Epithelial cell of proximal tubule (primary cell): Measurements from ENCODE around the gene LPCAT1. TPM values are rescaled to one million over a fixed set of nuclear protein-coding genes. Genes with fewer than 3 reads are reported as not detected.

Experiments
- DNase-seq: peaks from one replicate; pipeline ENCODE4 v3.0.0-alpha.2; 2011; ENCODE audit warnings: low read depth
- H3K4me3 ChIP-seq: 2 replicates; pipeline ENCODE4 v1.5.1; 2011; ENCODE audit warnings: low read depth, mild to moderate bottlenecking, low read length
- total RNA-seq: library from RNA; depleted of rRNA; stranded (reverse); fragments of >200 nt; gene quantifications from 2 replicates; pipeline ENCODE4 v1.2.3, GENCODE V29; 2015
- TF ChIP-seq, protein P1 (sequence below): conservative IDR thresholded peaks from 2 replicates; pipeline ENCODE4 v1.5.1; 2012; ENCODE audit warnings: low read depth, mild to moderate bottlenecking, low read length

The LPCAT1 gene
- total RNA-seq, 1 donor from 2014 or later, result 105 TPM

DNA sequence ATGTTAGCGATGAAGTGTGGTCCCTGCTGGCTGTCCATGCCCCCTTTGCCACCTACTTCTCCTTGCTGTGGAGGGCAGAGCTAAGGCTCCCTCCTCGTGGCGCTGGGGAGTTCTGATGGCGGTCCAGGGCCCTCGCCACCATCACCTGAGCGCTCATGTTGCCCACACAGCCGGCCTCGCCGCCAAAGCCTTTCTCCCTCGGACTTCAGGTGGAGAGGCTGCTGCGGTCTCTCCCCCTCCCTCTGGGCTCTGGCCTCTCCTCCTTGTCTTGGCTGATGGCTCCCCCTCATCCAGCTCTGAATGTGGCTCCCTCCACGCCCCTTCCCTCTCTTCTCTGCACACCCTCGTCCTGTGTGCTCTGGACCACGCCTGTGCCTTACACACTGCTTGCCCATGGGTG lies 14.5 kb upstream of the LPCAT1 start:
- no peak for DNase-seq
- TF ChIP-seq, protein P1, sequence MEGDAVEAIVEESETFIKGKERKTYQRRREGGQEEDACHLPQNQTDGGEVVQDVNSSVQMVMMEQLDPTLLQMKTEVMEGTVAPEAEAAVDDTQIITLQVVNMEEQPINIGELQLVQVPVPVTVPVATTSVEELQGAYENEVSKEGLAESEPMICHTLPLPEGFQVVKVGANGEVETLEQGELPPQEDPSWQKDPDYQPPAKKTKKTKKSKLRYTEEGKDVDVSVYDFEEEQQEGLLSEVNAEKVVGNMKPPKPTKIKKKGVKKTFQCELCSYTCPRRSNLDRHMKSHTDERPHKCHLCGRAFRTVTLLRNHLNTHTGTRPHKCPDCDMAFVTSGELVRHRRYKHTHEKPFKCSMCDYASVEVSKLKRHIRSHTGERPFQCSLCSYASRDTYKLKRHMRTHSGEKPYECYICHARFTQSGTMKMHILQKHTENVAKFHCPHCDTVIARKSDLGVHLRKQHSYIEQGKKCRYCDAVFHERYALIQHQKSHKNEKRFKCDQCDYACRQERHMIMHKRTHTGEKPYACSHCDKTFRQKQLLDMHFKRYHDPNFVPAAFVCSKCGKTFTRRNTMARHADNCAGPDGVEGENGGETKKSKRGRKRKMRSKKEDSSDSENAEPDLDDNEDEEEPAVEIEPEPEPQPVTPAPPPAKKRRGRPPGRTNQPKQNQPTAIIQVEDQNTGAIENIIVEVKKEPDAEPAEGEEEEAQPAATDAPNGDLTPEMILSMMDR, result no peak
- H3K4me3 ChIP-seq, result no peak overlapping the region

DNA sequence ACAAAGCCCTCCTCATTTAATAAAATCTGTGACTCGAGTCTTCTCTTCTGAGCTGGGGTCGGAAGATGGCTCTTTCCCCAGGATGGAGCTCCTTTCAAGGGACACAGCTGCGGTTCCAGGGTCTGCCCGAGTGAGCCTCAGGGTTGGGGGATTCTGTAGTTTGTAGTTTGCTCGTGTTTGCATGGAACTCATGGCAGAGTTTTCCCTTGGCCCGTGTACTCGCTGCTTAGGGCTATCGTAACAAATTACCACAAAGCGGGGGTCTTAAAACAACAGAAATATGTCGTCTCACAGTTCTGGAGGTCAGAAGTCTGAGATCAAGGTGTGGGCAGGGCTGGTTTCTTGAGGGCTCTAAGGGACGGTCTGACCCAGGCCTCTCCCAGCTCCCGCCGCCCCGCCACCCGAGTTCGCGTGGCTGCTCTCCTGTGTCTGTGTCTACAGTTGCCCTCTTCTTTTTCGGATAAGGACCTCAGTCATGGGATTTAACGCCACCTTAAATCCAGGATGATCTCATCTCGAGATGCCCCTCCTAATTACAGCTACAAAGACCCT lies 13.9 kb upstream of the LPCAT1 start:
- DNase-seq, result no peak

DNA sequence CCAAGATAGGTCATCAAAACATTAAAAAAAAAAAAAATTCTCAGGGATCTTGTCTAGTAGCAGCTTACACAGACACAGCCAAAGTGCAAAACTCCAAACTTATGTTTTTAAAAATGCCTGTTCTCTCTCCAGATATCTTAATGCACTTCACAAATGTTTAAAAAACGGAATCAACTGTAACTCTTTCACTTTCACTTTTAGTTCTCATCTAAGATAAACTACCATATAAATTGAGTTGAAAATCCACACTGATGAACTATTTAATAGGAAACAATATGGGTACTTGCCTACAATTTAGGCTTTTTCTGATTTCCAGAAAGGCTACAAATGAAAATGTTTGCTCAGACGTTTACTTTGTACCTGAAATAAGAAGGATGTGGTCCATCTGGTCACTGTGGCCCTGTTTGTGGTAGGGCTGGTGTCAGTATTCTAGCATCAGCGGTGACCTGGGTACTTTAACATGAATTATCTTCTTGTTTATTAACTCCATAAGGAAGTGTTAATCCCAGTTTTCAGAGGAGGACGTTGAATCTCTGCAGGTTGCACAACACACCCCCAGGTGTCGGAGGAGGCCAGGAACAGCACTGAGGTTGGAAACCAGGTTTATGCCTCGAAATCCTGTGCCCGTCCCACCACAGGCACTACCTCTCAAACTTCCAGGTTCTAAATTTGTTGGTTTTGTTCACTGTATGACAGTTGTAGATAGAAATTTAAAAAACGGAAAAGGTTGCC lies 13.3 kb upstream of the LPCAT1 start:
- no peak overlapping the region for H3K4me3 ChIP-seq
- TF ChIP-seq, protein P1, result no peak
- DNase-seq, result no peak

More for the DNA sequence above, 13.9 kb upstream of the LPCAT1 start:
- TF ChIP-seq, protein P1, result no peak
- H3K4me3 ChIP-seq, result no peak overlapping the region

DNA sequence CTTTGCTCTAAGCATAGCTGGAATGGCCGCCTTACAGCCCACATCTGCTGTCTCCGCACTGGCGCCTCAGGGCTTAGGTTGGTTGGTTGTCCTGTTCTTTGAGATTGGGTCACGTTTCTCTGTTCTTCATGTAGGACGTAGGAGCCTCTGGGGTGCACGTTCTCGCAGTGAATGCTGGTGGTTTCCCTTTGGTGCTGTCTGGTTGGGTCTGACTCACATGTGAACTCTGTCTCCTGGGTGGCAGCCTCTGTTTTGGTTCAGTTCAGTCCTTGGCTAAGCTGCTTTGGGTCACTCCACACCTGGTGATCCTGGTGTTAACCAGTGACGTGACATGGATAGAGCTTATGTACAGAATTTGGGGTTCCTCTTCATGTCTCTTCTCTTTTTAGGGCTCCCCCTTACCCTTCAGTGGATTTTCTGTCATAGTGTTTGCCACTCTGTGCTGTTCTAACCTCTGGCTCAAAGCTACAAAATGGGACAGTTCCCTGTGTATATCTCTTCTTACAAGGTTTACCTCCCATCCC lies 12.6 kb upstream of the LPCAT1 start:
- TF ChIP-seq, protein P1, result no peak
- peak; percentile 56 for DNase-seq
- no peak overlapping the region for H3K4me3 ChIP-seq

DNA sequence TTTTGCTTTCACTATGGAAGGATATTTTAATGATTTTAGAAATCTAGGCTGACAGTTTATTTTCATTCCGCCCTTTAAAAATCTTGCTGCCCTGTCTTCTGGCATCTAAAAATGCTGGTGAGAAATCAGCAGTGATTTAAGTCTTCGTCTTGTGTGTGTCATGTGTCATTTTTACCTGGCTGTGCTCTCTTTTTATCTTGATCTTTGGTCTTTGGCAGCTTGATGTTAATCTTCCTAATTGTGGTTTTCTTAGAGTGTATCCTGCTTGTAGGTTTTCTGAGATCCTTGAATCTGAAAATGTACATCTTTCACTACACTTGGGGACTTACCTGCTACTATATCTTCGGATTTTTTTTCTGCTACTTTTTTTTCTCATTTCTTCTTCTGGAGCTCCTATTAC lies 11.9 kb upstream of the LPCAT1 start:
- DNase-seq, result no peak
- TF ChIP-seq, protein P1, result no peak
- no peak overlapping the region for H3K4me3 ChIP-seq

DNA sequence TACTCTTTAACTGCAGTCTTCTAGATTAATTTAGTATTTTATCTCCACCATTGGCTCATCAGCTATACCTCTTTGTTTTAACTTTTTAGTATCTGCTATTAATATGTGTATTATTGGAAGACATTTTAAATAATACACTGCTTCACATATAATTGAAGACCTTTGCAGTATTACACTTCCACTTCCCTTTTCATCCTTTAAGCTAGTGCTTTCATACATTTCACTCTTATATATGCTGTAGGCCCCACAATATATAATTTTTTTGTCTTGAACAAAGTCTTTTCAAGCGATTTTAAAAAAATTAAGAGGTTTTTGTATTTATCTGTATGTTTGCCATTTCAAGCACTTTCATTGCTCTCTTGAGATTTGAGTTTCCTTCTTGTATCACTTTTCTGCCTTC lies 8.6 kb upstream of the LPCAT1 start:
- DNase-seq, result no peak
- no peak overlapping the region for H3K4me3 ChIP-seq
- TF ChIP-seq, protein P1, result no peak
